CD4-positive, alpha-beta T cell treated with Interleukin-2 at 100 ng/mL for 4 hours (primary cell): ENCODE data around the gene MAPK4.

ENCODE experiments used
- DNase-seq: peaks from one replicate; pipeline ENCODE4 v3.0.0-alpha.2; 2020; ENCODE audit warnings: low spot score

MAPK4 gene

DNA sequence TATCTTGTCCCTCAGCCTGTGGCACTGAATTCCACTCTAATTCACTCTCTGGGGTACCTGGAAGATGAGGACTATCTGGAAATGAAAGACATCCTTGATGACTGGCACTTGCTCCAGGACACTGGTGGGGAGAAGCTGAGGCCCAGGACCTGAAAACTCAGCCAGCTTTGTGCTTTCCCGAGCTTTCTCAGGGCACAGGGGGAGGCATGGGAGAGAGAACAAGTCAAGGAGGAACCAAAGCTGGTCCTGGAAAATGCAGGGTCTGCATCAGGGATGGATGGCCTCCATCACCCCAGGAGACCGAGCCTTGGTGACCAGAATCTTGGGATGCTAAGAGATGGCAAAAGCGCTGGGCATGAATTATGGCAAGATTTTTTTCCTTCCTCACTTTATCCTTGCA, 65.1 kb downstream of the MAPK4 start:
- DNase-seq = no peak

DNA sequence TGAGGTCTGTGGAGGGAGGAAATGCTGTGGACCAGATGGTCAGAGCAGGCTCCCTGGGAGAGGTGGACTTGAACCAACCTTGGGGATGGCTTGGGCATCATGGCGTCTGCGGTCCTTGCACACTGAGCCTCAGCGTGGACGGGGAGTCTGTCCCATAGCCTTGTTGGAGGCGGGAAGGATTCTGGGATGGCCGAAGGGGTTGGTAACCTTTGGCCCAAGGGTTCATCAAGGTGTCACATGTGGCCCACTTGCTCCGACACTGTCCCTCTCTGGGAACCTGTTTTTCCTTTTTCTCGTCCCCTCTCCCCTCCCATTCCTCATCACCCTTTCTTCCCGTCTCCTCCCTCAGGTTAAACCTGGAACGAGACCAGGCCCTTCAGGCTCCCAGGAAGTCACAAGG, 66.4 kb downstream of the MAPK4 start:
- DNase-seq = no peak

DNA sequence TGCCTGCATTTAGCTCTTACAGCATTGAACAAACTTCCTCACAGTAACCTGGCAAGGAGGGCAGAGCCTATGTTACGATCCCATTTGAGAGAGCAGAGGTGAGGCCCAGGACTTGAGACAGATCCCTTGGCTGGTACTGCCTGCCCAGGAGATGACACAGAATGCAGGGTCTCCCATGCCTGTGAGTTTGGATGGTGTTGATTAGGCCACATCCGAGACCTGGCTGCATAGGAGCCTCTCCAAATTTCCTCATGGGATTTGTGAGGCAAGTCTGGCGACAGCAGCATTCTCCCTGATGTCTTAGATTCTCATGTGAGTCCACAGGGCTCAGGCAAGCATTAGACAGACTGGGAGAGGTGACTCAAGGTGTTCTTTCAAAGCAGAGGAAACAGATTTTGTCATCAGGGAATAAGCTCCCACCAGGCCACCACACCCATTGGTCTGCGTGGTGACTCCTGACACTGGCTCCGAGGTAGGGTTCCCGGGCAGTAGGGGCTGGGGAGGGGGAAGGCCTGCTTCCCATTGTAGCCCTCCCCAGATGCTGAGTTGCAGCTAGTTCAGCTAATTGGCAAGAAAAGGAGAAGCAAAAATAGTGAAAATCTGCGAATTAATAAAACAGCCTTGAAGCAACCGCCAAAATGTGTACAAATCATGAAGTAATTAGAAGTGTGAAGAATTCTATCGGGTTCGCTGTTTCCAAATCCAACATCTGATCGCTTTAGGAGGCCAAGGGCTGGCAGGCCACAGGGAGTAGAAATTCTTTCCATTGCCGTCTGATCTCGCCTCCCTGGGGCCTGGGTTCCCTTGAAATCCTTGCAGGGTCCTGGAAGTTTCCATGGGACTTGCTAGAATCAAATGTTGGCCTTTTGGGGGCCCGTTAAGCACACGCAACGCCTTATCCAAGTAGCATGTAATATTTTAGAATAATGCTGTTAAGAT, 68.0 kb downstream of the MAPK4 start:
- no peak for DNase-seq

DNA sequence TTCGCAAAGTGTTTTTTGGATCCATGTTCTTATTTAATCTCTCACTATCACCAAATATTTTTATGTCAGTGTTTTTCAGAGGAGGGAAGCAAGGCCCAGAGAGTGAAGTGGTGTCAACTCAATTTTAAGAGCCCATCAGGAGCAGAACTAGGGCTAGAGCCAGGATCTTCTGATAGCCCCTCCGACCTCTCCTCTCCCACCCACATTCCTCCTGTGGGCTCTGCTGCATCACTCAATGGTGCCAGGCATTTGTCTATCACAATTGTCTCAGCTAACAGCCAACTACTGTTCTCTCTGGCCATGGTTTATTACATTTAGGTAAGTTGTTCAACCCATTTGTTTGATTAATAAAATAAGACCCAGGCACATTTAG, 68.6 kb downstream of the MAPK4 start:
- DNase-seq = no peak

DNA sequence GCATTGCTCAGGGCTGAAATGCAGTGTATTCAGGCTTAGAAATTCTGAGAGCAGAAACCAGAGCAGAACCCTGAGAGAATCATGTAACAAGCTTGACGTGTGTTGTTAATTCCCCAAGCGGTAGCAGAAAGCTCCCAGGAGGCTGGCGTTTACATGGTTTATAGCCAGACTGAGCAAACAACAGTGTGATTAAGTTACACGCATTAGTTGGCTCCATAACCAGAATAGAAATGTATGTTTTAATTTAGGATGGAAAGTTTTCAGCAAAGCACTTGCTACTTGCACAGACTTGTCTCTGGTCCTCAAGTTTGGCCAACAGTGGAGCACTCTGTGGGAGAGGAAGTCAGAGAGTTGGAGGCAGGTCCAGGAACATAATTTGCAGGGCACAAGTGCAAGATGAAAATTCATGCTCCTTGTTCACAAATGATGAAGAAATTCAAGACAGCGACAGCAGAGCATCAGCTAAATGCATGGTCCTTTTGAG, 69.3 kb downstream of the MAPK4 start:
- DNase-seq = no peak

DNA sequence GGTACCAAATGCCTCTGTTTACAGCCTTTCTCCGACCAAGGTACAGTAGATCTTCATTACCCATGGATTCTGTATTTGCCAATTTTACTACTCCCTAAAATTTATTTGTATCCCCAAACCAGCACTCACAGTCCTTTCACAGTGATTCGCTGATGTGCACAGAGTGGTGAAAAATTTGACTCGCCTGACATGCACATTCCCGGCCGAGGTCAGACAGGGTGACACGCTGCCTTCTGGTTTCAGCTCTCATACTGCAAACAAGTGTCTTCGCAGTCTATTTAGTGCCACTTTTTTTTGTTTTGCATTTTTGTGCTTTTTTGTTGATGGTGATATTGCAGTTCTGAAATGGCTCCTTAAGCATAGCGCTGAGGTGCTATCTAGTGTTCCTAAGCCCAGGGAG, 71.0 kb downstream of the MAPK4 start:
- no peak for DNase-seq

DNA sequence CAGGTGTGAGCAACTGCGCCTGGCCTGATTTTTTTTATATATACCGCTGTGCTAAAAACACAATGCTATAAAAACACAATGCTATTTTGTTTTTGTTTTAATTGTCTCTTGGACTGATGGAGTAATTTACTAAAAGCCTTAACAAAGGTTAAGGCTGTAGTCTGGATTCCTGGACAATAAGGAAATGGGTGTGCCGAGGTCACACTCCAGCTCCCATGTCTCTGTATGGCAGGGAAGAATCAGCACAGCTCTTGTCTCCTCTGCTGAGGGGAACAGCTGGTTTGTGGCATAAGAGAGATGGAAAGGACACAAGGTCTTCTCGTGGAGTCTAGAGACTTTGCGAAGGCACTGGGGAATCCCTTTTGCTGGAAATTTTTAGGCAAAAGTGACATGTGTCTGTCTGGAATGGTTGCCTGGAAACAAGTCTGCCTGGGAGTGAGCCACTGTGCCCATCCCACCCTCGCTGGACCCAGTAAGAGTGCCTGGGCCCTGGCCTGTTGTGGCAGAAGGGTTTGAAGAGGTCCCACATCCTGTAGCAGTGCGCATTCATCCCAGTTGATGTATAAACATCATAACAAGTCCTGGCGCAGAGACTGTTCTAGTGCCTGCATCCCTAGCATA, 73.1 kb downstream of the MAPK4 start:
- no peak for DNase-seq

DNA sequence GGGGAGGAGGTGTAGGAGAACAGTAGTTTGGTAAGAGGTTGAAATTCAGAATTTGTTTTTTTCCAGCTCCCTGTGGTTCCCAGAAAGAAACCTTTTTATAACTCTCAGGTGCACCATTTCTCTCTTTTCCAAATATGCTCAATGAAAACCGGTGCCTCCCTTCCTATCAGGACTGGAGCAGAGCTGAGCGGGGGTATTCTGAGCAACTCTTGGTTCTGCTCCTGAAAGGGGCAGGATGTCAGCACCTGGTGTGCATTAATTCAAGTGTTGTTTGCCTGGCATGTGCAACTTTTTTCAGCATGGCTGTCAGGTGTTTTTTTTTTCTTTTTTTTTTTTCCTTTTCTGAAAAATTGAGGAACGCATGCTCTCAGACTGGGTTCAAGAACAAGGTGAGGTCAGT, 74.1 kb downstream of the MAPK4 start:
- DNase-seq = no peak

DNA sequence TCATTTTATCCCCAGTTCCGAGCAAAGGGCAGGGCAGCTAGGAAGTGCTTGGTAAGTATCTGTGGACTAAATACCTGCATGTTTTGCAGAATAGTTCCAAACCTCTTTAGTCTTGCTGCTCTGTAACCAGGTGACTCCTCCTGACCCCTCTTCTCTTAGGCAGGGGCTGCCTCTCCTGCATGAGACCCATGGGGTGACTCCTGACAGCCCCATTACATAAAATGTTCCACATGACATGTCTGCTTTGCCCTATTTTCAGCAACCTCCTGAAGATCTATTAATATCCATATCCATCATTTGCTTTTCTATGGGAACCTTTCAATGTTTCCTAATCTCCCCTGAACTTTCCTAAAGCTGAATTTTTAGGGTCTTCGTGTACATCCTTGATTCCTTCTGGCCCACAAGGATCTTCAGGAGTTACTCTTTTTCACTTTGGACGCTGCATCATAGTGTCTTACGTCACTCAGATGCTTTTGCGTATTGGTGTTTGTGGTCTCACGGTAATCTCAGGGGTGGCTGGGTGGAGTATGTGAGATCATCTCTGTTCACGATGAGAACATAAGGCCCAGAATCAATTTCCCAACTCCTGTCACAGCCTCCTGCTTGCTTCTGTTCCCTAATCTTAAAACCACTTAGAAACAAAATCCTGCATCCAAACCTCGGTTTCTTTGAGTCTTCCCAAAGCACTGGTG, 76.6 kb downstream of the MAPK4 start:
- DNase-seq = no peak

DNA sequence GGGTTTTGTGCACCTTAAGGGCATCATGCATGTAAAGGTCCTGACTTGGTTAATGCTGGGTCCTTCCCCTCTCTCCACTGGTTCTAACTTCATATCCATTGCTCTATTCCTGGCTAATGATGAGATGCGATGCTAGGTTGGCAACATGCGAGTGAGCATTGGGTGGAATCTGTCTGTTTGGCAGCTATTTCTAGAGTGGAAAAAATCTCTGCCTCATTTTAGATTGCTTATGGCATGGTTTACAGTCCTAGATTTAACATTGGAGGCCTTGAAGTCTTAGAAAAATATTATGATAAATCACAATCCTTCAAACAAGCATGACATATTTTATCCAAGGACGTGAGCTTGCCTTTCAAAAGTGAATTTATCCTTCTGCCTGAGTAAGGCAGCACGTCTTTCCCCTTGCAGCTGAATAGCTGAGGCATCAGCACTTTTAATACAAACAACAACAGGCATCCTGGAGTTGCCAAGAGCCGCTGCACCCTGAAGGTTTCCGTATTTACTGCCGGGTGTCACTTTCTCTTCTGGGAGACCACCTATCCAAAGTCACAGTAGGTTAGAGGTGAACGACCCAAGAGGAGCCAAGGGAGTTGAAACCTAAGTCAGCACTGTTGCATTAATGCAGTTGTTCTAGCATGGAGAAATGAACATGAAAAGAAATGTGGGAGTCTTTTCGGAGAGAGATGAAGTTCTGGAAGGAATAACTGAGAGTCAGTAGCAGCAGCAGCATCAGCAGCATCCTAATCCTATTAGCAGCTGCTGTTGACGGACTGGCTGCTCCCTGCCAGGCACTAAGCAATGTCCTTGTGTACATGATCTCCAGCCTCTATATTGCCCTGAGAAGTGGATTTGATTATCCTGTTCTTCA, 78.4 kb downstream of the MAPK4 start:
- DNase-seq = no peak

DNA sequence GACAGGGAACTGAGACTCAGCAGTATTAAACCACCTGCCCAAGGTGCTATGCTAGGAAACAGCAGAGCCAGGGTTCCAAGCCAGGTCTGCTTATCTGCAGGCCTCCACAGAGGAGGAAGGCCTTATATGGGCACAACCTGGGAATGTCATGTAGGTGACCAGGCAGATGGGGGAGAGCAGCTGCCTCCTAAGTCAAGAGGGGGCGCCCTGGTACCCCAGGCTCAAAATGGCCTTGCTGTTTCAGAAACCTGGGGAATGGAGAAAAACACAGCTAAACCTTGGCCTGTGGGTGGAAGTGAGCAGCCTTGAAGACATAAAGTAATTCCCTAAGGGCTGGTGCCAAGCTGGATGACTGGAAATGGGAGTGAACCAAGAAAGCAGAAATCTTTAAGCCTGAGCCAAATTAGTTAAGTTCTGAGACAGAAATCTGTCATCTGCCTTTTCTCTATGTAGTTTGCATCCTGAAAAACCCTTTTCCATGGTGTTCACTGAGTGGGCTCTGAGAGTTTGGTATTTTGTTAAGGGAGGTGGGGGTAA, 79.1 kb downstream of the MAPK4 start:
- no peak for DNase-seq

DNA sequence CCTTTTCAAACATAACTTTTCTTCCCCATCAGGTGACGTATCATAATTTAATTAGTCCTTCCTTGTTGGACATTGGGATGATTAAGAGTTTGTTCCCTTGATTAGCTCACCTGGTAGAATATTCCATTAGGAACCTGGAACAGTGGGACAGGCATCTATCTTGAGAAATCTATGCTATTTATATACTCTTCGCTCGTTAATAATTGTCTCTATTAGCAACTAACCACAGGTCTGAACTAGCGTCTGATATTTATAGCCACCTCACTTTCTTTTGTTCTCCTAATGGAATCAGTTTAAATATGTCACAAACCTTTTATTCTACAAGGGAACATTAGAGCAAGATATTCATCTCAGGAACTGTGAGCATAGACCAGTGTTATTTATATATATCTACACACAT, 79.8 kb downstream of the MAPK4 start:
- no peak for DNase-seq

DNA sequence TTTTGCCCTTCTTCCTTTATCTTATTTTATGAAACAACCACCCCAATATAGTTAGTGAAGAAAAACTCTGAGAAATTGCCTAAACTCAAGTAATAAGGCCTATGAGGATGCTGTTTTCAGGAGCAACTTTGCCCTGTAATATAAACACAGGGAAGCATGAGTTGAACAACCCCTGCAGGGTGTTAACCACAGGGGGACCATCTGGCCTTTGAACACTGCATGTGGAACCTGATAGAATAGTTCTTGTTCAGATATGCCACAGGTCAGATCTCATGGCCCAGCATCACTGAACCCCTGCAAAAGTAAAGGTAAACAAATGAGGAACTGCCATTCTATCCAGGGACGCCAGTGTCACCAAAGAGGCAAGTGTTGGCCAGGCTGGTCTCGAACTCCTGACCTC, 82.6 kb downstream of the MAPK4 start:
- DNase-seq = no peak

DNA sequence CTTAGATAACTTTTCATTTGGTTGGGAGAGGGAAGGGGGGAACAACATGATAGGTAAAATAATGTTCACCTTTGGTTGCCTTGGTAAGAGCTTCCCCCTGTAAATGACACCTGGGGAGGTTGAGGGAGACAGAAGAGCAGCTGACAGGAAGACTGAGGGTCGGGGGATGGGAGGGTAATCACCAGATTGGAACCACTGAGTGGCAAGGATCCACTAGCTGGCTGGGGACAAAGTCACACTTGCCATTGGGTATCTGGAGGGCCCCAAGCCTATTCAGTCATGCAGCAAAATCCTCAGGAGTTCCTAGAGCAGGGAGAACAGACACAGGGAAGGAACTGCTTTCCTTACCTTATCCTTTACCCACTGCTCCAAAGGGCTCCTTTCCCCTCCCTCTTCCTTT, 84.3 kb downstream of the MAPK4 start:
- no peak for DNase-seq

DNA sequence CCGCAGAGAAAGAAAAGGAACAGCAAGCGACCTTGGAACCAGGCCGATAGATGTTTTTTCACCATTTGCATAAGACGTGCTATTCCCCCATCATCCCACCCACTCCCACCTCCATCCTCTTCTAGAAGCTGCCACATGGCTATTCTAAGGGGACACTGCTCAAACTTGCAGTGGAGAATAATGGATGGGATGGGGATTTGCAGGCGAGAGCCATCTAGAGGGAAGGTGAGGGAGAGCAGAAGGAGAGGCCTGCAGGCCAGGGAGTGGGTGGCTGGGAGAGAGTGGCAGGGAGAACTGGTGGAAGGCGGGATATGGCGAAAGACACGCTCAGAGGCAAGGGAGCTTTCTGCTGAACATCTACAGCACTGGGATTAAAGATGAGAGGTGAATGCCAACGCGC, 84.9 kb downstream of the MAPK4 start:
- no peak for DNase-seq

DNA sequence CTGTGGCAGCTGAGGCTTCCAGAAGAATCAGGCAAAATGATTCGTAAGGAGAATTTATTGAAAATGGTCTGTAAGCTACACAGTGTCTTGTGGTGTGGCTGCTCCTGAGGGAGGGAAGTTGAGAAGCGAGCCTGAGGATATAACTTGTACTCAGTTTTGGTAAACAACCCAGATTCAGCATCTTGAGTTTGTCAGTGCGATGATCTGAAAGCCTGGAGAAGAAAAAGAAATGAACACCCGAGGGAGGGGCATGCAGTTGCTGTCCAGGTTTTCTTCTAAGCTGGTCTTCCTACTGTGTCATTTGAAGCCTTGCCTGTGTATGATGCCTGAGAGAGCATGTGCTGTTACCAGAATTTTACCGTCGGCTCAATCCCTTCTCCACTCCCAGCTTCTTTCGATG, 87.3 kb downstream of the MAPK4 start:
- no peak for DNase-seq

DNA sequence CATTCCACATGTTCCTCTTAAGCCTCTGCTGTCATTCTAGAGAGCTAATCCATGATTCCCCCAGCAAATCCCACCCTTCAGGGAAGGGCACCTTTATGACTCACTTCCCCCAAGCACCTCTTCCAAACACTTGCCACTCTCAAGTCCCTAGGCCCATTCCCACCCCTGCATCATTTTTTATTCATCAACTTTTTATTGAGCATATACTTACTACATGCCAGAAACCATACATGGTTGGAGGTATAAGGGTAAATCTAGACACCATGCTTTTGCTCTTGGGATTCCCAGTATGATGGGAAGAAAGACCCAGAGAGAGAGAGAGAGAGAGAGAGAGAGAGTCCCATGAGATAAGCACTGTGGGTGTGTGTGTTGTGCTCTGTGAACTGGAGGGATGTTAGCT, 87.9 kb downstream of the MAPK4 start:
- no peak for DNase-seq

DNA sequence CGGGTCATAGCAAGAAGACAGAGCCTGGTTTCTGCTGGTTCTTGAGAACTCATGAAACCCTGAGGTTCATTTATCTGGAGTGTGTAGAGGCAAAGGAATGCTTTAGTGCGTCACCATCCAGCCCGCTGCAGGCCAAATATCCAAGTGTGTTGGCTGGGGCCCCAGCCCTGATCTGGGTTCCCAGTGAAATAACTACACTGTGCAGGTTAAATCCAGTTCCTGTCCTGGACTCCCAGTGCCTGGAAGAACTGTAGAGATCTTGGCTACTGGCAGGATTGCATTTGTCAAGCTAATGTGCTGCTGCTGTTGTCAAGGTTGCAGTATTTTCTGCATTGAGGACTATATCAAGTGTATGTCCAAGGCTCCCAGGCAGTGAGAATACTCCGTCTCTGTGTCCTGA, 89.9 kb downstream of the MAPK4 start:
- DNase-seq = no peak

DNA sequence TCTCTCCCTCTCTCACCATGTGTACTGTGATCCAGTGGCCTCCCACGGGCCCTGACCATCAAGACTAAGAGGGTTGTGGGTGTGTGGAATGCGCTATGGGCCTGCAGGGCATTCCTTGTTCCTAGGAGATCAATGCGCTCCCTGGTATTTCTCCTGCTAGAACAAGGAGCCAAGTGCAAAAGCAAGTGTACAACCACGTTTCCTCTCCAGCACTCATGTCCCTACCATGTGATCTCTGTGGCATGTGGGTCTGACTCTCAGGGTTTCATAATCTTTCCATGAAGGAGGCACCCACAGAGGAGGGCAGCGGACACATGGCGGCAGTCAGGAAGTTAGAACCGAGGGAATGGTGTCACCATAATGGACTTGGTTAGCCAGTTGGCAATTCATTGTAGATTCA, 91.4 kb downstream of the MAPK4 start:
- DNase-seq = no peak

DNA sequence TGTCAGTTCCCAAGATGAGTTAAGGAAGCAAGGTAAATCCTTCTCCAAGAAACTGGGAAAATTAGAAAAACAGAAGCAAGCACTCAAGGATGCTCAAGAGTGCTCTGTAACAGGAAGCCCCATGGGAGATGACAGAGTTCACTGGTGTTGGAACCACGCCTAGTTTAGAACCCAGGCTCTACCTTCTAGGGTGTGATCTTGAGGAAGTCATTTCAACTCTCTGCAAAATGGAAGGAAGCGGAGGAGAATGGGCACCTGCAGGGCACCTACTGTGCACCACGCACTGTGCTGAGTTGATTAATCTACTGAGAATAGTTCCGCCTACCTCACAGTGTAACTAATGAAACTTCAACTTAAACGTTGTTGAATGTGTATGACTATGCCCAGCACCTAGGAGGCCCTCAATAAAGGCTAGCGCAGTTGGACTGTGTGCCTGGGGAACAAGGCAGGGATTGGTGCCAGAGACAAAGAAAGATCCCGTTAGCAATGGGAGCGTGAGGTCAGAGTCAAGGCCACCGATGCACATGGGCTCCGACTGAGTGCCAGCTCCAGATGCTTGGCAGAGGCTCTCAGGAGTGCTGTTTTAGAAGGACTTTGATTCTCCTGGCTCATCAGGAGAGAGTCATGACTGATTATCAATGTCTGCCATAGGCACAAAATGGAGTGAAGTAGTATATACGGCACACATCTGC, 93.7 kb downstream of the MAPK4 start:
- no peak for DNase-seq

DNA sequence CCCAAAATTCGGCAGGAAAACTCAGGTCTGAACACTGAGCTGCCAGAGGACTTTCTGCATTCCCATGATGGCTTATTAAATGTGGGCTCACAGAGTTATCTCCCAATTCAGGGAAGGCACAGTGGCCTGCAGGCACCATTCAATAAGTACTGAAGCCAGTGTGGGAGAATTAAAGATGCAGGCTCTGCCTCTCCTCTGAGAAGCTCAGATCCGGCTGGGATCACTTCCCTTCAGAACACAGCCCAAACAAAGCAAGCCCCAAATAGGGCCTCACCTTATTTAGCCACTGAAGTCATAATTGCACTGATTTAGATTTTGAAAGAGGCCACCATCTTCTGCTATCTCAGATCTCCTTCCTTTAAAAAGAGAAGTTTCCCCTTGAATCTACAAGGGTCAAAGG, 94.3 kb downstream of the MAPK4 start:
- no peak for DNase-seq
